T-helper 1 cell treated with Interleukin-12 subunit alpha and Interleukin-12 subunit beta and Interleukin-4 antibody, amounts not matched to agents 30 μg/mL and 1 μg/mL, for 36 hours (primary cell): ENCODE results near the gene KRTAP4-3.
"Not testable (repeated sequence)": the region's sequence is repeated elsewhere in the genome, so short reads cannot be mapped to it uniquely, and the experiment has no call there.

Experiments used
- H3K27ac Mint-ChIP-seq: one replicate; pipeline ENCODE4 v1.8.0; 2021; ENCODE audit warnings: mild to moderate bottlenecking, mixed read lengths
- H3K27me3 Mint-ChIP-seq: one replicate; pipeline ENCODE4 v1.8.0; 2021; ENCODE audit warnings: low read depth, mixed read lengths
- H3K36me3 Mint-ChIP-seq: one replicate; pipeline ENCODE4 v1.8.0; 2021; ENCODE audit warnings: low read depth, mixed read lengths
- H3K4me1 Mint-ChIP-seq: one replicate; pipeline ENCODE4 v1.8.0; 2021; ENCODE audit warnings: low read depth, mixed read lengths
- H3K4me3 Mint-ChIP-seq: one replicate; pipeline ENCODE4 v1.8.0; 2021; ENCODE audit warnings: mild to moderate bottlenecking, moderate library complexity, mixed read lengths
- H3K9me3 Mint-ChIP-seq: one replicate; pipeline ENCODE4 v1.8.0; 2021; ENCODE audit warnings: mixed read lengths

Gene KRTAP4-3

DNA sequence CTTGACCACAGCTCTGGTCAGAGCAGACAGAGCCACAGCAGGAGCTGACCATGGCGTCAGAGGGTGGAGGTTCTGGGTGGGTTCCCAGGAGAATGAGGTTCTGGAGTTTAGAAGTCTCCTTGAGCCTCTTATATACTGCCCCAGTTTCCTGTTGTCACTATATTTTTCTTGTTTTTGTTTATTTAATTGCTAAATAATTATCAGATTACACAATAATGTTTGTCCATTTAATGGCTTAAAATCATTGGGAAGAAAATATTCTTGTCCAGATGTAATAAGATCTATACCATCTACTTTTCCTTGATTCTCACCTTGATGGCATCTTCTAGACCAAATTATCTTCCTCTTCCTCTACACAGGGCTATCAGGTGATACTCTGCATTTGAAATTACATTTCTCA lies at the start of gene KRTAP4-3:
KRTAP4-3 (minus strand) TSS at position 101 of the 400 bp plus-strand sequence; CDS start at position 52, 49 bp downstream.
- Mint-ChIP-seq H3K36me3 (no peaks in the 10 kb centered on the region), H3K4me1 (no peaks in the 10 kb centered on the region), H3K9me3 (no peaks in the 10 kb centered on the region), H3K27me3 (peaks cover 12% of the 10 kb centered on the region), H3K4me3 (no peak within 1 kb of the TSS), H3K27ac (no peak within 1 kb of the TSS)

DNA sequence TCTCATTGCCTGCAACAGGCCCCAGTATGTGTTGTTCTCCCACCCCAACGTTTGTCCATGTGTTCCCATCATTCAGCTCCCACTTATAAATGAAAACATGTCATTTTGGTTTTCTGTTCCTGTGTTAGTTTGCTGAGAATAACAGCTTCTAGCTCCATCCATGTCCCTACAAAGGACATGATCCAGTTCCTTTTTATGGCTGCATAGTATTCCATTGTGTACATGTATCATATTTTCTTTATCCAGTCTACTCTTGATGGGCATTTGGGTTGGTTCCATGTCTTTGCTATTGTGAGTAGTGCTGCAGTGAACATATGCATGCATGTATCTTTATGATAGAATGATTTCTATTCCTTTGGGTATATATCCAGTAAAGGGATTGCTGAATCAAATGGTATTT lies 47.7 kb upstream of the KRTAP4-3 start:
- Mint-ChIP-seq H3K27me3 (no peaks in the 10 kb centered on the region), H3K9me3 (peaks cover 6% of the 10 kb centered on the region), H3K36me3 (no peaks in the 10 kb centered on the region), H3K27ac (no peak overlapping the region), H3K4me3 (no peak overlapping the region), H3K4me1 (no peaks in the 10 kb centered on the region)

DNA sequence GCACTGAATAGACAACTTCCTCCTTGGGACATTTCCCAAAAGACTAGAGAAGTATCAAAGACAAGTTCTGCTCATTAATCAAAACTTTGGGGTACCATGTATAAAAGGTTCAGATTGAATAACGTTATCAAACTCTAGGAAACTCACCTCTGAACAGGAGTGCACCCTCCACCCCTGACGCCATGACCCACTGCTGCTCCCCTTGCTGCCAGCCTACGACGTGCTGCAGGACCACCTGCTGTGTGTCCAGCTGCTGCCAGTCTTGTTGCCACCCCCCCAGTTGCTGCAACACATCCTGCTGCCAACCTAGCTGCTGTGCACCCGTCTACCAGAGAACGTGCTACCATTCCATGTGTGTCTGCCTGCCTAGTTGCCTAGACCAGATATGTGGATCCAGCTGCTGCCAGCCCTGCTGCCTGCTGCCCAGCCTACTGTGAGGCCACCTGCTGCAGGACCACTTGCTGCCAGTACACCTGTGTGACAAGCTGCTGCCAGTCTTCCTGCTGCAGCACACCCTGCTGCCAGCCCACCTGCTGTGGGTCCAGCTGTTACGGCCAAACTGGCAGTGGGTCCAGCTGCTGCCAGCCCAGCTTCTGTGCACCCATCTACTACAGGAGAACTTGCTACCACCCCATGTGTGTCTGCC lies 44.6 kb upstream of the KRTAP4-3 start:
- peaks cover 14% of the 10 kb centered on the region for H3K27me3 Mint-ChIP-seq
- no peak overlapping the region for H3K4me3 Mint-ChIP-seq
- H3K36me3 Mint-ChIP-seq, result no peaks in the 10 kb centered on the region
- H3K4me1 Mint-ChIP-seq, result no peaks in the 10 kb centered on the region
- H3K9me3 Mint-ChIP-seq, result no peaks in the 10 kb centered on the region
- H3K27ac Mint-ChIP-seq, result no peak overlapping the region

DNA sequence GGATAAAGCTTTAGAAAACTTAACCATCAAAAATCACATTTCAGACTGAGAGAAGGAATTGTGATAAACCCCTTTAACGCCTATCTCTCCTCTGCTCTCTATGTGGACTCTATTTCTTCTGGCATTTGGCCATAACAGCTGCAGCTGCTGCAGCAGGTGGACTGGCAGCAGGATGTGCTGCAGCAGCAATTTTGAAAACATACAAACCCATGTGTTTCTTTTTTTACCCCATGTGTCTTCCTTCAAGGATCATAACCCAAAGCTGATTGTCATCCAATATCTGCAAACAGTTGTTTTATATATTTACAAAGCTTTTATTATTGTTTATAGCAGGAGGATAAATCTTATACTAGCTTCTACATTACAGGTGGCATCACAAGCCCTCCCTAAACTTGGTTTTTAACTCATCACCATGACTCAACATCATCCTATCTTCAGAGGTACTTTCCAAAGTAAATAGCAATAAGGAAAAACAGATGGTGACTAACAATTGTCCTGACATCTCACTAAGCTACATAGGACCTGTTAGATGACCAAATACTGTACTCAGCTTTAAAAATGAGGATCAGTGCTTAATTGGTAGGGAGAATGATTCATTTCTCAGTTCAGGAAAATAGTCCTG lies 43.9 kb upstream of the KRTAP4-3 start:
- H3K4me1 Mint-ChIP-seq, result no peaks in the 10 kb centered on the region
- no peaks in the 10 kb centered on the region for H3K36me3 Mint-ChIP-seq
- no peak overlapping the region for H3K4me3 Mint-ChIP-seq
- H3K27ac Mint-ChIP-seq, result no peak overlapping the region
- peaks cover 14% of the 10 kb centered on the region for H3K27me3 Mint-ChIP-seq
- H3K9me3 Mint-ChIP-seq, result no peaks in the 10 kb centered on the region

DNA sequence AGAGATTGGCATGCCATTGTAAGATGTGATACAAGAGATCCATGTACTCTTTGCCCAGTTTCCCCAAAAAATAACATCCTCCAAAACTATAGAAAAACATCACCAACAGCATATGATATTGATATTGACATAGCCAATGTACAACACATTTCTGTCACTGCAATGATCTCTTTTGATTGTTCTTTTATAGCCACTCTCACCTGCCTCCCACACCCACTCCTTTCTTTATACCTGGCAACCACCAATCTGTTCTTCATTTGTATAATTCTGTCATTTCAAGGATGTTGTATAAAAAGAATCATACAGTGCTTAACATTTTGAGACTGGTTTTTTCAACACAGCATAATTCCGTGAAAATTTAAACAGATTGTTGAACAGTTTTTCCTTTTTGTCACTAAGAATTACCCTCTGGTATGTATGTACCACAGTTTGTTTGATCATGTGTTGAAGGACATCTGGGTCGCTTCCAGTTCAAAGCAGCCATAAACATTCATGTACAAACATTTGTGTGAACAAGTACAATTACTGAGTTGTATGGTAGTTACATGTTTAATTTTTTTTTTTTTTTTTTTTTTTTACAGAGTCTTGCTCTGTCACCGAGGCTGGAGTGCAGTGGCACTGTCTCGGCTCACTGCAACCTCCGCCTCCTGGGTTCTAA lies 31.5 kb upstream of the KRTAP4-3 start:
- no peak overlapping the region for H3K4me3 Mint-ChIP-seq
- H3K36me3 Mint-ChIP-seq, result no peaks in the 10 kb centered on the region
- no peaks in the 10 kb centered on the region for H3K27me3 Mint-ChIP-seq
- H3K27ac Mint-ChIP-seq, result no peak overlapping the region
- no peaks in the 10 kb centered on the region for H3K9me3 Mint-ChIP-seq
- H3K4me1 Mint-ChIP-seq, result no peaks in the 10 kb centered on the region

DNA sequence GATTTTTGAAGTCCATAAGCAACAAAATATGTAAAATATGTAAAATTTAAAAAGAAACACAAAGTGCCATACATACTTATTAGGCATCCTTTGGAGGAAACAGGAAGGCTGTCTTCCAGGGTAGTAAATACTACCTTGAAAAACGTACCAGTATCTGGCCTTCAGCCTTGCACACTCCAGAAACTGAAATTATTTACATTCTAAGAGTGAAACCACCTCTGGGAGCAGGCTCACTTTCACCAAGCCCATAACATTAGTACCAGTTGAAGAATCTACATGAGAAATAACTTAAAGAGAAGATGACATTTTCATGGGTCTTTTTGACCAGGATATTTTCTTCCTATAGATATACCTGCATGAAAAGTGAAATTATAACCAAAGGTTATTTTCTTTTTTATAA lies 28.0 kb upstream of the KRTAP4-3 start:
- Mint-ChIP-seq H3K36me3 (no peaks in the 10 kb centered on the region), H3K4me1 (no peaks in the 10 kb centered on the region), H3K4me3 (no peak overlapping the region), H3K27ac (no peak overlapping the region), H3K27me3 (no peaks in the 10 kb centered on the region), H3K9me3 (no peaks in the 10 kb centered on the region)

DNA sequence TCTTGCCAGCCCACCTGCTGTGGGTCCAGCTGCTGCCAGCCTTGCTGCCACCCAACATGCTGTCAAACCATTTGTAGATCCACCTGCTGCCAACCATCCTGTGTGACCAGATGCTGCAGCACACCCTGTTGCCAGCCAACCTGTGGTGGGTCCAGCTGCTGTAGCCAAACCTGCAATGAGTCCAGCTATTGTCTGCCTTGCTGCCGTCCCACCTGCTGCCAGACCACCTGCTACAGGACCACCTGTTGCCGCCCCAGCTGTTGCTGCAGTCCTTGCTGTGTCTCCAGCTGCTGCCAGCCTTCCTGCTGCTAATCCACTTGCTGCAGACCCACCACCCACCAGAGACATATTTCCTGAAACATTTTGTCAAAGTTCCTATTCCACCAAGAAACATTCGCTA lies 22.3 kb upstream of the KRTAP4-3 start:
- Mint-ChIP-seq H3K4me3 (no peak overlapping the region), H3K36me3 (no peaks in the 10 kb centered on the region), H3K4me1 (no peaks in the 10 kb centered on the region), H3K27ac (no peak overlapping the region), H3K27me3 (no peaks in the 10 kb centered on the region), H3K9me3 (no peaks in the 10 kb centered on the region)

DNA sequence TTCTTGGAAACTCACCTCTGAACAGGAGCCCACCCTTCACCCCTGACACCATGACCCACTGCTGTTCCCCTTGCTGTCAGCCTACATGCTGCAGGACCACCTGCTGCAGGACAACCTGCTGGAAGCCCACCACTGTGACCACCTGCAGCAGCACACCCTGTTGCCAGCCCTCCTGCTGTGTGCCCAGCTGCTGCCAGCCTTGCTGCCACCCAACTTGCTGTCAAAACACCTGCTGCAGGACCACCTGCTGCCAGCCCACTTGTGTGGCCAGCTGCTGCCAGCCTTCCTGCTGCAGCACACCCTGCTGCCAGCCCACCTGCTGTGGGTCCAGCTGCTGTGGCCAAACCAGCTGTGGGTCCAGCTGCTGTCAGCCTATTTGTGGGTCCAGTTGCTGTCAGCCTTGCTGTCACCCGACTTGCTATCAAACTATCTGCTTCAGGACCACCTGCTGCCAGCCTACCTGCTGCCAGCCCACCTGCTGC lies 21.9 kb upstream of the KRTAP4-3 start, which contains the start of gene KRTAP9-1:
KRTAP9-1 (plus strand) TSS at position 51 of the 482 bp plus-strand sequence; CDS start at position 51, 0 bp downstream.
- not testable (repeated sequence) for H3K27me3 Mint-ChIP-seq, H3K36me3 Mint-ChIP-seq, H3K4me1 Mint-ChIP-seq, H3K4me3 Mint-ChIP-seq, H3K27ac Mint-ChIP-seq, H3K9me3 Mint-ChIP-seq

DNA sequence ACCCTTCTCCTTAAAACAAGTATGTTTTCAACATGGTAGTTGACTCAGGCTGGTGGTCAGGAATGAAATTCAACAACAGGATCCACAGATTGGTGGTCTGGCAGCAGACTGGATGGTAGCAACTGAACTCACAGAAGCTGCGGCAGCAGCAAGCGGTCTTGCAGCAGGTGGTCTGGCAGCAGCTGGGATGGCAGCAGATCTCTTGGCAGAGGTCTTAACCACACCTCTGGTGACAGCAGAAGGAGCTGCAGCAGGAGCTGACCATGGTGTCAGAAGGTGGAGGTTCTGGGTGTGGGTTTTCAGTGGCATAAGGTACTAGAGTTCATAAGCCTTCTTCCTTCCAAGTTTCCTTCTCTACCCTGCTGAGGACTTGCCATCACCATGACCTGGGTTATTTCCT lies 18.9 kb upstream of the KRTAP4-3 start:
- H3K4me1 Mint-ChIP-seq, result no peaks in the 10 kb centered on the region
- no peaks in the 10 kb centered on the region for H3K36me3 Mint-ChIP-seq
- no peak overlapping the region for H3K27ac Mint-ChIP-seq
- no peaks in the 10 kb centered on the region for H3K27me3 Mint-ChIP-seq
- no peak overlapping the region for H3K4me3 Mint-ChIP-seq
- no peaks in the 10 kb centered on the region for H3K9me3 Mint-ChIP-seq

DNA sequence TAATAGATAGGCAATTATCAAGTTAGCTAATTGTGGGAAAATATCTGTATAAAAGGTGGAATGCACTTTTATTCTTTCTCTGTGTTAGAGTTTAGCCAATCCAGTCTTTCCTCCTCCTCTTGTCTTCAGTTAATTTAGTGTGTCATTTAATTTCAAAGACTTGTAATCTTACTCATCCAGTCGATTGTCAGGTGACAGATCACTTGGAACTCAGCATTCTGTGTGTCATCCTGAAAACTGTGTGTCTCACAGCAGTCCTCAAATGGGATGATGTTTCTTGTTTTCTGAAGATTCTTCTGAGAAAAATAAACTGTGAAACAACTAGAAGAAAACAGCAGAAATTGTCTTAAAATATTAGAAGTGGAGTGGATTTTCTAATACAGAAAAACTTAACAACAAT lies 17.0 kb upstream of the KRTAP4-3 start:
- H3K36me3 Mint-ChIP-seq, result no peaks in the 10 kb centered on the region
- H3K4me3 Mint-ChIP-seq, result no peak overlapping the region
- H3K4me1 Mint-ChIP-seq, result no peaks in the 10 kb centered on the region
- H3K27ac Mint-ChIP-seq, result no peak overlapping the region
- no peaks in the 10 kb centered on the region for H3K27me3 Mint-ChIP-seq
- H3K9me3 Mint-ChIP-seq, result no peaks in the 10 kb centered on the region

DNA sequence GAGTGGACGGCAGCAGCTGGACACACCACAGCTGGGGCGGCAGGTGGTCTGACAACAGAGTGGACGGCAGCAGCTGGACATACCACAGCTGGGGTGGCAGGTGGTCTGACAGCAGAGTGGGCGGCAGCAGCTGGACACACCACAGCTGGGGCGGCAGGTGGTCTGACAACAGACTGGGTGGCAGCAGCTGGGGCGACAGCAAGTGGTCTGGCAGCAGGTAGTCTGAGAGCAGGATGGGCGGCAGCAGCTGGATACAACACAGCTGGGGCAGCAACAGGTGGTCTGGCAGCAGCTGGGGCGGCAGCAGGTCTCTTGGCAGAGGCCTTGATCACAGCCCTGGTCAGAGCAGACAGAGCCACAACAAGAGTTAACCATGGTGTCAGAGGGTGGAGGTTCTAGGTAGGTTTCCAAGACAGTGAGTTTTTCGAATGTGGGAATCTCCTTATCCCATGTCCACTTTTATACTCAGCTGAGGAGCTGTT lies 16.5 kb upstream of the KRTAP4-3 start, which contains the start of gene KRTAP4-1:
KRTAP4-1 (minus strand) TSS at position 432 of the 482 bp plus-strand sequence; CDS start at position 375, 57 bp downstream.
- Mint-ChIP-seq H3K36me3 (no peaks in the 10 kb centered on the region), H3K27ac (no peak within 1 kb of the TSS), H3K9me3 (no peaks in the 10 kb centered on the region), H3K4me3 (no peak within 1 kb of the TSS), H3K4me1 (no peaks in the 10 kb centered on the region), H3K27me3 (no peaks in the 10 kb centered on the region)

DNA sequence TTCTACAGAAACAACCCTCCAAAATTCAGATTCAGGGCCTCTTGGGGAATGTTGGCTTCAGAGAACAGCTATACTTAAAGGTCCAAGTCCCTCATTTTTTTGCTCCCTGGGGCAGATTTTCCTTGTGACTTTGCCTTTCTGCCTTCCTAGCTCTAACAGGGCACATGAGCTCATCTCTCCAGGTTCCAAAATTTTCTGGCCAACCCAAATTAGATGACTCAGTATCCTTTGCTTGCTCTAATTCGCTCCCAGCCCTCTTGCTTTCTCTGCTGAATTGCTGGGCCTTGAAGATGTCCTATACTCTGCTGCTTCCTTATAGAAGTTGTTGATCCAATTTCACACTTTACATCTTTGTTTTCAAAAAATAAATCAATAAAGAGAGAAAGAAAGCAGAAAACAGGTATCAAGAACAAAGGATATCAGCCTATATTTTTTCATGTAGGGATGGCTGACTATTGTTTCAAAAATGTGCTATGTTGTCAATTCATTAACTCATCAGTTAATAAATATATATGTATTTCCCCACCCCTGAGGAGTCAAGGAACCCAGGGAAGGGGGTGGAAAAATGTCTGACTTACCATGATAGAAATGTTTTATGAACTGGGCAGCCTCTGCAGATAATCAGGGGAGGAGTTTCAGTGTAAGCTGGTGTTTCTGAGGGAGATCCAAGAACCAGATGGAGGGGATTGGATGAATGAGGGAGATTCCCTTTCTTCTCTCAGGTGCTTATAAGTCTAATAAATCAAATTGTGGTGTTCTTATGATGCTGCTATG lies 11.0 kb upstream of the KRTAP4-3 start:
- Mint-ChIP-seq H3K4me1 (no peaks in the 10 kb centered on the region), H3K4me3 (no peak overlapping the region), H3K36me3 (no peaks in the 10 kb centered on the region), H3K9me3 (no peaks in the 10 kb centered on the region), H3K27ac (no peak overlapping the region), H3K27me3 (no peaks in the 10 kb centered on the region)

DNA sequence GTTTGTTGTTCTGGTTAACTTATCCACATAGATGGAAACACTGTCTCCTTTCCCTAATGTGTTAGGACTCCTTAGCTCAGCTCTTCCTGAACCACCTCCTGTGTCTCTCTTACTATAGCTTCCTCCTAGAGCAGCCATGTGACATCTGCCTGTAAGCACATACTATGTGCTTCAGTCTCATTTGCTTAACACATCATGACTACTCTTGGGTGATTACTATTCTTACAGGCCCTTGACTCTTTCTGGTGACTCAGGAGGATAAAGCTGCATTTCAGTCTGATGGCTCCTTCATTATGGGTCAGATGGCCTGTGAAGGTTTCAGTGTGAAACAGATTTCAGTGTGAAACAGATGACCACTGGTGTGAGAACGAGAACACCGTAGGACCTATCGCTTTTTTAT lies 10.3 kb upstream of the KRTAP4-3 start:
- no peak overlapping the region for H3K27ac Mint-ChIP-seq
- H3K4me1 Mint-ChIP-seq, result no peaks in the 10 kb centered on the region
- no peaks in the 10 kb centered on the region for H3K36me3 Mint-ChIP-seq
- H3K4me3 Mint-ChIP-seq, result no peak overlapping the region
- H3K9me3 Mint-ChIP-seq, result no peaks in the 10 kb centered on the region
- H3K27me3 Mint-ChIP-seq, result peaks cover 3% of the 10 kb centered on the region

DNA sequence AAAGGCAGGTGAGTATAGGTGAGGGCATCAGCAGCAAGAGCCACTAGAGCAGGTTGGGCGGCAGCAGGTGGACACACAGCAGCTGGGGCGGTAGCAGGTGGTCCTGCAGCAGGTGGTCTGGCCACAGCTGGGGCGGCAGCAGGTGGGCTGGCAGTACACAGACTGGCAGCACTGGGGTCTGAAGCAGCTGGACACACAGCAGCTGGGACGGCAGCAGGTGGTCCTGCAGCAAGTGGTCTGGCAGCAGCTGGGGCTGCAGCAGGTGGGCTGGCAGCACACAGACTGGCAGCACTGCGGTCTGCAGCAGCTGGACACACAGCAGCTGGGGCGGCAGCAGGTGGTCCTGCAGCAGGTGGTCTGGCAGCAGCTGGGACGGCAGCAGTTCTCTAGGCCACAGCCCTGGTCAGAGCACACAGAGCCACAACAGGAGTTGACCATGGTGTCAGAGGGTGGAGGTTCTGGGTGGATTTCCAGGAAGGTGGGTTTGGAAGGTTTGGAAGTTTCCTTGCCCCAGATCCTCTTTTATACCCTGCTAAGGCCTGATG lies 9.8 kb upstream of the KRTAP4-3 start, which contains the start of gene KRTAP4-2:
KRTAP4-2 (minus strand) TSS at position 495 of the 545 bp plus-strand sequence; CDS start at position 438, 57 bp downstream.
- Mint-ChIP-seq H3K4me1 (no peaks in the 10 kb centered on the region), H3K9me3 (no peaks in the 10 kb centered on the region), H3K27me3 (peaks cover 6% of the 10 kb centered on the region), H3K27ac (no peak within 1 kb of the TSS), H3K36me3 (no peaks in the 10 kb centered on the region), H3K4me3 (no peak within 1 kb of the TSS)
